SK-N-MC (cell line): ENCODE results near the gene NCK2.

ENCODE experiments used
- EZH2 ChIP-seq: fragments of 200-600 bp; sonication (generic); IDR thresholded peaks from one replicate; pipeline ENCODE4 v1.6.1; 2017; ENCODE audit warnings: antibody characterized with exemption
- POLR2AphosphoS5 ChIP-seq: IDR thresholded peaks from 2 replicates; pipeline ENCODE4 v1.6.1; 2012; ENCODE audit warnings: mild to moderate bottlenecking, low read depth, low read length, borderline replicate concordance

DNA sequence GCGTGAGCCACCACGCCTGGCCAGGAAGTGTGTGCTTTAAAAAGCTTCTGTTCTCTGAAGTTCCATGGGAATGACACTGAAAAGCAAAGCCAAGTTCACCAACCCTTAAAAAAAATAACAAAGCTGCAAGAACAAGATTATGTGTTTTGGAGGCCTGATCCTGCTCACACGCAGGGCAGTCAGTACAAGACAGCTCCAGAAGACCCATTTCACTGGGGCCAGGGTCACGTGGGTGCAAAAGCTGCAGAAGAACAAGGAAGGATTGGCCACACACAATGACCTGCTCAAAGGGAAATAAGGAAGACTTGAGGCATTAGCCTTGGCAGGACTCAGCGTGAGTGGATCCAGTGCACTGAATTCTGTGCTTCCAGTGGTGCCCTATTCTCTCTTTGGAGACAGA lies 187.9 kb downstream of the NCK2 start:
- TF ChIP-seq POLR2AphosphoS5 (no peak), EZH2 (no peak)
